Gastrocnemius medialis (tissue), 4 donors: Measurements from ENCODE around the gene CCL22.
"Not testable (repeated sequence)": the region's sequence is repeated elsewhere in the genome, so short reads cannot be mapped to it uniquely, and the experiment has no call there.

Experiments used
- CTCF ChIP-seq, 5 experiments: fragments of 450-650 bp in 3 of 5; fragments of 200-600 bp in 2 of 5; sonication (generic) in 2 of 5; IDR thresholded peaks in 4 of 5; conservative IDR thresholded peaks in 1 of 5; 1 replicate in 4 of 5; 2 replicates in 1 of 5; pipeline ENCODE4 v1.5.1; 2016 to 2019; ENCODE audit warnings: antibody characterized with exemption in 5 of 5, mild to moderate bottlenecking in 3 of 5, moderate library complexity in 3 of 5
- POLR2A ChIP-seq, 2 donors: fragments of 450-650 bp; IDR thresholded peaks; one replicate each; pipeline ENCODE4 v1.6.1; 2017; ENCODE audit warnings: antibody characterized with exemption in 2 of 2, mild to moderate bottlenecking in 2 of 2, moderate library complexity in 2 of 2

GRCh38 chr16:57344094-57344493 is 14.5 kb upstream of the CCL22 start:
- not testable (repeated sequence) for TF ChIP-seq CTCF (IDR thresholded peaks at IDR 0.05 in 4 of 5, conservative IDR thresholded peaks at IDR 0.05 in 1 of 5); POLR2A (IDR thresholded peaks at IDR 0.05)
